HL-60 (cell line): ENCODE data around the gene MPG.

Source experiments
- DNase-seq, 2 experiments: peaks; one replicate each; pipeline ENCODE4 v3.0.0-alpha.2; 2010 to 2020; ENCODE audit warnings: low read depth in 1 of 2, low spot score in 1 of 2
- H3K27ac ChIP-seq: fragments of 250-450 bp; sonication (Bioruptor Pico); replicated peaks from 2 replicates; pipeline ENCODE4 v1.5.1; 2020; ENCODE audit warnings: mild to moderate bottlenecking, moderate library complexity
- H3K27me3 ChIP-seq: fragments of 250-450 bp; sonication (Bioruptor Pico); 2 replicates; pipeline ENCODE4 v1.5.1; 2021; ENCODE audit warnings: mild to moderate bottlenecking, moderate library complexity; ENCODE audit not compliant: insufficient read depth, poor library complexity, severe bottlenecking
- H3K4me3 ChIP-seq: replicated peaks from 2 replicates; pipeline ENCODE4 v1.5.1; 2011; ENCODE audit warnings: mild to moderate bottlenecking, control low read depth, low read length; ENCODE audit not compliant: insufficient read depth
- CTCF ChIP-seq: IDR thresholded peaks from one replicate; pipeline ENCODE4 v1.5.1; 2011; ENCODE audit warnings: low read length, control low read depth, inconsistent platforms; ENCODE audit not compliant: insufficient read depth
- GABPA ChIP-seq: IDR thresholded peaks from 2 replicates; pipeline ENCODE4 v1.6.1; 2012; ENCODE audit warnings: low read depth
- POLR2AphosphoS5 ChIP-seq: IDR thresholded peaks from 2 replicates; pipeline ENCODE4 v1.6.1; 2012; ENCODE audit warnings: low read depth
- REST ChIP-seq: IDR thresholded peaks from 2 replicates; pipeline ENCODE4 v1.6.1; 2012; ENCODE audit warnings: low read depth; ENCODE audit not compliant: insufficient replicate concordance
- SPI1 ChIP-seq: IDR thresholded peaks from 2 replicates; pipeline ENCODE4 v1.6.1; 2012; ENCODE audit warnings: low read depth, mild to moderate bottlenecking, borderline replicate concordance

MPG gene

GRCh38 chr16:132120-132519 lies 54.1 kb downstream of the MPG start:
- Histone ChIP-seq H3K27me3 (no peaks in the 10 kb centered on the region), H3K27ac (no peak overlapping the region), H3K4me3 (no peak overlapping the region)
- DNase-seq: no peak
- TF ChIP-seq SPI1 (no peak), POLR2AphosphoS5 (no peak), CTCF (no peak), GABPA (no peak), REST (no peak)

- Histone ChIP-seq H3K27ac (no peak overlapping the region), H3K27me3 (no peaks in the 10 kb centered on the region), H3K4me3 (no peak overlapping the region)
- DNase-seq: no peak
- no peak for TF ChIP-seq GABPA
- TF ChIP-seq REST: no peak
- TF ChIP-seq SPI1: no peak
- TF ChIP-seq POLR2AphosphoS5: no peak
- no peak for TF ChIP-seq CTCF
Measured at GRCh38 chr16:133716-134115, 55.7 kb downstream of the MPG start.
